ENCODE data around the gene PHF20.

- no peak for TF ChIP-seq EZH2 (IDR thresholded peaks at IDR 0.05; ENCODE audit: insufficient read depth, low read length)
- TF ChIP-seq, protein P1, sequence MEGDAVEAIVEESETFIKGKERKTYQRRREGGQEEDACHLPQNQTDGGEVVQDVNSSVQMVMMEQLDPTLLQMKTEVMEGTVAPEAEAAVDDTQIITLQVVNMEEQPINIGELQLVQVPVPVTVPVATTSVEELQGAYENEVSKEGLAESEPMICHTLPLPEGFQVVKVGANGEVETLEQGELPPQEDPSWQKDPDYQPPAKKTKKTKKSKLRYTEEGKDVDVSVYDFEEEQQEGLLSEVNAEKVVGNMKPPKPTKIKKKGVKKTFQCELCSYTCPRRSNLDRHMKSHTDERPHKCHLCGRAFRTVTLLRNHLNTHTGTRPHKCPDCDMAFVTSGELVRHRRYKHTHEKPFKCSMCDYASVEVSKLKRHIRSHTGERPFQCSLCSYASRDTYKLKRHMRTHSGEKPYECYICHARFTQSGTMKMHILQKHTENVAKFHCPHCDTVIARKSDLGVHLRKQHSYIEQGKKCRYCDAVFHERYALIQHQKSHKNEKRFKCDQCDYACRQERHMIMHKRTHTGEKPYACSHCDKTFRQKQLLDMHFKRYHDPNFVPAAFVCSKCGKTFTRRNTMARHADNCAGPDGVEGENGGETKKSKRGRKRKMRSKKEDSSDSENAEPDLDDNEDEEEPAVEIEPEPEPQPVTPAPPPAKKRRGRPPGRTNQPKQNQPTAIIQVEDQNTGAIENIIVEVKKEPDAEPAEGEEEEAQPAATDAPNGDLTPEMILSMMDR (IDR thresholded peaks at IDR 0.05; ENCODE audit: insufficient read depth, low read depth, low read length), result no peak
Measured at GRCh38 chr20:35888657-35889056, 116.8 kb downstream of the PHF20 start.

All from astrocyte (in vitro differentiated cells and primary cell).